ENCODE measurements around the gene ELFN1.

GRCh38 chr7:1712907-1713501 lies 42.9 kb downstream of the ELFN1 start:
- TF ChIP-seq POLR2AphosphoS5 (IDR thresholded peaks at IDR 0.05; ENCODE audit: insufficient read depth in 1 of 2, low read depth in 1 of 2) (no peak), CTCF (IDR thresholded peaks at IDR 0.05) (no peak), POLR2A (IDR thresholded peaks at IDR 0.05) (no peak)
